Body of pancreas (tissue), 4 donors: ENCODE results near the gene JAG2.

Experiments
- POLR2A ChIP-seq, 3 donors: fragments of 450-650 bp; IDR thresholded peaks; one replicate each; pipeline ENCODE4 v1.6.1; 2016; ENCODE audit warnings: antibody characterized with exemption in 3 of 3, mild to moderate bottlenecking in 2 of 3
- TF ChIP-seq, protein P1 (sequence below), 7 experiments: fragments of 450-650 bp in 4 of 7; fragments of 200-600 bp in 3 of 7; sonication (generic) in 3 of 7; IDR thresholded peaks; one replicate each; pipeline ENCODE4 v1.5.1; 2016 to 2019; ENCODE audit warnings: antibody characterized with exemption in 7 of 7

- TF ChIP-seq, protein P1, sequence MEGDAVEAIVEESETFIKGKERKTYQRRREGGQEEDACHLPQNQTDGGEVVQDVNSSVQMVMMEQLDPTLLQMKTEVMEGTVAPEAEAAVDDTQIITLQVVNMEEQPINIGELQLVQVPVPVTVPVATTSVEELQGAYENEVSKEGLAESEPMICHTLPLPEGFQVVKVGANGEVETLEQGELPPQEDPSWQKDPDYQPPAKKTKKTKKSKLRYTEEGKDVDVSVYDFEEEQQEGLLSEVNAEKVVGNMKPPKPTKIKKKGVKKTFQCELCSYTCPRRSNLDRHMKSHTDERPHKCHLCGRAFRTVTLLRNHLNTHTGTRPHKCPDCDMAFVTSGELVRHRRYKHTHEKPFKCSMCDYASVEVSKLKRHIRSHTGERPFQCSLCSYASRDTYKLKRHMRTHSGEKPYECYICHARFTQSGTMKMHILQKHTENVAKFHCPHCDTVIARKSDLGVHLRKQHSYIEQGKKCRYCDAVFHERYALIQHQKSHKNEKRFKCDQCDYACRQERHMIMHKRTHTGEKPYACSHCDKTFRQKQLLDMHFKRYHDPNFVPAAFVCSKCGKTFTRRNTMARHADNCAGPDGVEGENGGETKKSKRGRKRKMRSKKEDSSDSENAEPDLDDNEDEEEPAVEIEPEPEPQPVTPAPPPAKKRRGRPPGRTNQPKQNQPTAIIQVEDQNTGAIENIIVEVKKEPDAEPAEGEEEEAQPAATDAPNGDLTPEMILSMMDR (IDR thresholded peaks at IDR 0.05): no peak
- no peak for TF ChIP-seq POLR2A (IDR thresholded peaks at IDR 0.05)
Measured at GRCh38 chr14:105131241-105131640, 37.3 kb downstream of the JAG2 start.
